ENCODE data around the gene LPCAT1. TPM values are rescaled to one million over a fixed set of nuclear protein-coding genes. Genes with fewer than 3 reads are reported as not detected.
"Not testable (repeated sequence)": the region's sequence is repeated elsewhere in the genome, so short reads cannot be mapped to it uniquely, and the experiment has no call there.

LPCAT1 gene
- polyA plus RNA-seq, 3 donors = 41.6 to 46.8 (median 46.4) TPM

- DNase-seq = no peak
Observed at GRCh38 chr5:1511651-1512540, 11.9 kb downstream of the LPCAT1 start.

GRCh38 chr5:1511048-1511447 is 12.7 kb downstream of the LPCAT1 start:
- DNase-seq = no peak

- no peak for DNase-seq
Observed at GRCh38 chr5:1510631-1511030, 13.1 kb downstream of the LPCAT1 start.

- no peak for DNase-seq
Observed at GRCh38 chr5:1510151-1510561, 13.6 kb downstream of the LPCAT1 start.

GRCh38 chr5:1509346-1510085 is 14.2 kb downstream of the LPCAT1 start:
- DNase-seq = no peak

- DNase-seq = no peak
Observed at GRCh38 chr5:1508659-1509290, 15.0 kb downstream of the LPCAT1 start.

GRCh38 chr5:1507961-1508658 is 15.7 kb downstream of the LPCAT1 start:
- no peak for DNase-seq

- DNase-seq = no peak
Observed at GRCh38 chr5:1507457-1507856, 16.3 kb downstream of the LPCAT1 start.

GRCh38 chr5:1507014-1507375 is 16.8 kb downstream of the LPCAT1 start:
- no peak for DNase-seq

GRCh38 chr5:1506242-1507013 is 17.3 kb downstream of the LPCAT1 start:
- no peak for DNase-seq

- DNase-seq = no peak
Observed at GRCh38 chr5:1505506-1506241, 18.1 kb downstream of the LPCAT1 start.

- not testable (repeated sequence) for DNase-seq
Observed at GRCh38 chr5:1505089-1505488, 18.7 kb downstream of the LPCAT1 start.

GRCh38 chr5:1504617-1505016 is 19.1 kb downstream of the LPCAT1 start:
- no peak for DNase-seq

GRCh38 chr5:1504069-1504595 is 19.6 kb downstream of the LPCAT1 start:
- no peak for DNase-seq

- no peak for DNase-seq
Observed at GRCh38 chr5:1503241-1504068, 20.3 kb downstream of the LPCAT1 start.

- DNase-seq = no peak
Observed at GRCh38 chr5:1502737-1503120, 21.0 kb downstream of the LPCAT1 start.

GRCh38 chr5:1502046-1502736 is 21.6 kb downstream of the LPCAT1 start:
- DNase-seq = no peak

- no peak for DNase-seq
Observed at GRCh38 chr5:1501372-1502045, 22.3 kb downstream of the LPCAT1 start.

Measured in renal pelvis (tissue), 4 donors.